ENCODE measurements around the gene CLIP4. TPM values are rescaled to one million over a fixed set of nuclear protein-coding genes. Genes with fewer than 3 reads are reported as not detected.

The CLIP4 gene
- total RNA-seq, 1 experiment from 2014 or later: 25.1 TPM

DNA sequence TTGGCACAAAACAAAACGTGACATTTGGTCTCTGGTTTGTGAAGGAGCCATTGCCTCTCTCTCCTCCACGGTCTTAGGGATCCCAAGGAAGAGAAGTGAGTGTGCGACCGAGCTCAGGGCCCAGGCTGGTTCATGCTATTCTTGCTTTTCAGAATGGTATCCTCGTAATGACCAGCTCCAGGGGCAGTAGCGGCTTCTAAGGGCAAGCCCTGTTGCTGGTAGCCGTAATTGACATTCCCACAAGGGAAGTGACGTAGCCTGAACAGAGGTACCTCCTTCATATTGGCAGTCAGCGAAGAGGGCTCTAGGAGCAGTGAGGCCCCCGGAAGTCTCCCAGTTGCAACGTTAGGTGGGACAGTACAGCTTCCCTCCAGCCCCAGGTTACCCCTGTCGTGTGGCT lies 77.9 kb downstream of the CLIP4 start:
- Histone ChIP-seq H3K36me3 (ENCODE audit: low read depth, low read length) (no peaks in the 10 kb centered on the region), H3K9me2 (replicated peaks; ENCODE audit: low read length) (no peaks in the 10 kb centered on the region), H3K9me3 (ENCODE audit: low read length) (no peaks in the 10 kb centered on the region), H3K79me2 (ENCODE audit: low read length) (no peaks in the 10 kb centered on the region), H3K9ac (ENCODE audit: low read length) (no peak overlapping the region), H3K4me2 (ENCODE audit: low read length) (no peak overlapping the region), H2AFZ (ENCODE audit: low read length) (no peak overlapping the region), H4K20me1 (ENCODE audit: low read length) (no peaks in the 10 kb centered on the region), H3K27ac (ENCODE audit: low read length) (no peak overlapping the region), H3K4me1 (ENCODE audit: insufficient read depth, low read length) (peaks cover 8% of the 10 kb centered on the region; the same call in 1 of the 2 replicates), H3K4me3 (ENCODE audit: low read length) (no peak overlapping the region), H3F3A (ENCODE audit: low read length, unreplicated experiment) (no peaks in the 10 kb centered on the region), H3K27me3 (ENCODE audit: low read length) (no peaks in the 10 kb centered on the region)
- POLR2A ChIA-PET (ENCODE audit: unreplicated experiment): no interaction called here
- TF ChIP-seq EZH2 (IDR thresholded peaks at IDR 0.05; ENCODE audit: low read length, unreplicated experiment): no peak
- TF ChIP-seq EZH2phosphoT487 (IDR thresholded peaks at IDR 0.05; ENCODE audit: borderline replicate concordance, low read length): no peak
- TF ChIP-seq, protein P1, sequence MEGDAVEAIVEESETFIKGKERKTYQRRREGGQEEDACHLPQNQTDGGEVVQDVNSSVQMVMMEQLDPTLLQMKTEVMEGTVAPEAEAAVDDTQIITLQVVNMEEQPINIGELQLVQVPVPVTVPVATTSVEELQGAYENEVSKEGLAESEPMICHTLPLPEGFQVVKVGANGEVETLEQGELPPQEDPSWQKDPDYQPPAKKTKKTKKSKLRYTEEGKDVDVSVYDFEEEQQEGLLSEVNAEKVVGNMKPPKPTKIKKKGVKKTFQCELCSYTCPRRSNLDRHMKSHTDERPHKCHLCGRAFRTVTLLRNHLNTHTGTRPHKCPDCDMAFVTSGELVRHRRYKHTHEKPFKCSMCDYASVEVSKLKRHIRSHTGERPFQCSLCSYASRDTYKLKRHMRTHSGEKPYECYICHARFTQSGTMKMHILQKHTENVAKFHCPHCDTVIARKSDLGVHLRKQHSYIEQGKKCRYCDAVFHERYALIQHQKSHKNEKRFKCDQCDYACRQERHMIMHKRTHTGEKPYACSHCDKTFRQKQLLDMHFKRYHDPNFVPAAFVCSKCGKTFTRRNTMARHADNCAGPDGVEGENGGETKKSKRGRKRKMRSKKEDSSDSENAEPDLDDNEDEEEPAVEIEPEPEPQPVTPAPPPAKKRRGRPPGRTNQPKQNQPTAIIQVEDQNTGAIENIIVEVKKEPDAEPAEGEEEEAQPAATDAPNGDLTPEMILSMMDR (conservative IDR thresholded peaks at IDR 0.05; ENCODE audit: low read depth, low read length): no peak
- ATAC-seq (no peak), DNase-seq (no peak)
- no TSS peak for BruUV-seq (replicated peaks)
- intact Hi-C loops (cut with micrococcal nuclease): no loop called here
- CTCF ChIA-PET: no interaction called here

GRCh38 chr2:29193681-29194080 lies 78.5 kb downstream of the CLIP4 start:
- Histone ChIP-seq H3K9me3 (ENCODE audit: low read length) (no peaks in the 10 kb centered on the region), H3K9me2 (replicated peaks; ENCODE audit: low read length) (no peaks in the 10 kb centered on the region), H2AFZ (ENCODE audit: low read length) (no peak overlapping the region), H3K27ac (ENCODE audit: low read length) (no peak overlapping the region), H3K4me1 (ENCODE audit: insufficient read depth, low read length) (peaks cover 8% of the 10 kb centered on the region; the same call in 1 of the 2 replicates), H3K4me3 (ENCODE audit: low read length) (no peak overlapping the region), H3K9ac (ENCODE audit: low read length) (no peak overlapping the region), H3F3A (ENCODE audit: low read length, unreplicated experiment) (no peaks in the 10 kb centered on the region), H3K79me2 (ENCODE audit: low read length) (no peaks in the 10 kb centered on the region), H4K20me1 (ENCODE audit: low read length) (no peaks in the 10 kb centered on the region), H3K4me2 (ENCODE audit: low read length) (no peak overlapping the region), H3K27me3 (ENCODE audit: low read length) (no peaks in the 10 kb centered on the region), H3K36me3 (ENCODE audit: low read depth, low read length) (no peaks in the 10 kb centered on the region)
- TF ChIP-seq EZH2 (IDR thresholded peaks at IDR 0.05; ENCODE audit: low read length, unreplicated experiment): no peak
- TF ChIP-seq EZH2phosphoT487 (IDR thresholded peaks at IDR 0.05; ENCODE audit: borderline replicate concordance, low read length): no peak
- TF ChIP-seq, protein P1 (conservative IDR thresholded peaks at IDR 0.05; ENCODE audit: low read depth, low read length): no peak
- DNase-seq (no peak), ATAC-seq (no peak)
- BruUV-seq (replicated peaks): no TSS peak
- CTCF ChIA-PET: no interaction called here
- intact Hi-C loops (cut with micrococcal nuclease): no loop called here
- POLR2A ChIA-PET (ENCODE audit: unreplicated experiment): no interaction called here

DNA sequence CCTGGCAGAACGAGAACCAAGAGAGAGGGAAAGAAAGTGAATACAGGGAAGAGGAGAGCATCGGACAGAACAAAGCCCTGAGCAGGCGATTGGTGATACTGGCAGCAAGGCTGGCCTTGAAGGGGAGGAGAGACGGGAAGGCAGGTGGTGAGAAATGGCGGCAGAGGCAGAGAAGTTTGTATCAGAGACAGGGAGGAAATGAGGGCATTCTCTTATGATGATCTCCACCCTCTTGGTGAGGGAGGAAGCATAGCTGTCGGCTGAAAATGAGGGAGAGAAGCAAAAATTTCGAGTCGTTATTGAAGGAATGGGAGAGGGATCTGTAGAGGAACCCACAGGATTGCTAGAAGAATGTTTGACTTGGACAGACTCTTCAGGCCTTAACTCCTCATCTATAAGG lies 80.6 kb downstream of the CLIP4 start:
- no peaks in the 10 kb centered on the region for H3K36me3 ChIP-seq (ENCODE audit: low read depth, low read length)
- H3F3A ChIP-seq (ENCODE audit: low read length, unreplicated experiment): no peaks in the 10 kb centered on the region
- no peak overlapping the region for H3K4me2 ChIP-seq (ENCODE audit: low read length)
- BruUV-seq (replicated peaks): no TSS peak
- POLR2A ChIA-PET (ENCODE audit: unreplicated experiment): no interaction called here
- H3K27ac ChIP-seq (ENCODE audit: low read length): no peak overlapping the region
- no peaks in the 10 kb centered on the region for H3K9me2 ChIP-seq (replicated peaks; ENCODE audit: low read length)
- intact Hi-C loops (cut with micrococcal nuclease): loop anchor here (1.0 to 5.0 kb wide), 3 partner anchors 78 to 237 kb away; partner anchors contain the start of gene CLIP4
- no peaks in the 10 kb centered on the region for H4K20me1 ChIP-seq (ENCODE audit: low read length)
- peaks cover 8% of the 10 kb centered on the region; the same call in 1 of the 2 replicates for H3K4me1 ChIP-seq (ENCODE audit: insufficient read depth, low read length)
- no peak for ATAC-seq
- no peak overlapping the region for H3K4me3 ChIP-seq (ENCODE audit: low read length)
- H3K9me3 ChIP-seq (ENCODE audit: low read length): no peaks in the 10 kb centered on the region
- DNase-seq: no peak
- no peak overlapping the region for H3K9ac ChIP-seq (ENCODE audit: low read length)
- TF ChIP-seq EZH2 (IDR thresholded peaks at IDR 0.05; ENCODE audit: low read length, unreplicated experiment): no peak
- no peak for TF ChIP-seq EZH2phosphoT487 (IDR thresholded peaks at IDR 0.05; ENCODE audit: borderline replicate concordance, low read length)
- TF ChIP-seq, protein P1 (conservative IDR thresholded peaks at IDR 0.05; ENCODE audit: low read depth, low read length): no peak
- no peaks in the 10 kb centered on the region for H3K27me3 ChIP-seq (ENCODE audit: low read length)
- no peak overlapping the region for H2AFZ ChIP-seq (ENCODE audit: low read length)
- CTCF ChIA-PET: no interaction called here
- no peaks in the 10 kb centered on the region for H3K79me2 ChIP-seq (ENCODE audit: low read length)
